Upper lobe of right lung (tissue), 1 donor: ENCODE measurements around the gene UBL5. TPM values are rescaled to one million over a fixed set of nuclear protein-coding genes. Genes with fewer than 3 reads are reported as not detected.

Experiments used
- ATAC-seq: fragments of 200-7000 bp; cut with Tn5 transposase; one replicate; pipeline ENCODE4 v1.9.1; 2020; ENCODE audit warnings: mild to moderate bottlenecking, moderate library complexity
- DNase-seq: peaks from one replicate; pipeline ENCODE4 v3.0.0-alpha.2; 2020
- H3K27ac ChIP-seq: fragments of 200-600 bp; one replicate; pipeline ENCODE4 v1.8.0; 2022
- H3K27me3 ChIP-seq: fragments of 200-600 bp; one replicate; pipeline ENCODE4 v1.8.0; 2022; ENCODE audit warnings: mild to moderate bottlenecking
- H3K36me3 ChIP-seq: fragments of 200-600 bp; one replicate; pipeline ENCODE4 v1.8.0; 2022
- H3K4me1 ChIP-seq: fragments of 200-600 bp; one replicate; pipeline ENCODE4 v1.8.0; 2022
- H3K4me3 ChIP-seq: fragments of 200-600 bp; one replicate; pipeline ENCODE4 v1.8.0; 2022; ENCODE audit warnings: mild to moderate bottlenecking
- H3K9me3 ChIP-seq: fragments of 200-600 bp; one replicate; pipeline ENCODE4 v1.8.0; 2022
- intact Hi-C: fragments of 100-400 bp; cut with DNase I; formaldehyde crosslinking; loops from one replicate; pipeline ENCODE4 v1.11.0; 2022
- total RNA-seq: library from RNA; stranded (reverse); fragmentation: NEBNext Ultra II Directional; extraction: Animal tissue kit (Norgen Biotek cat#: 25700); gene quantifications from one replicate; pipeline ENCODE4 v1.2.1, GENCODE V29; 2021
- TF ChIP-seq, protein P1 (sequence below): fragments of 200-600 bp; IDR thresholded peaks from one replicate; pipeline ENCODE4 v1.8.0; 2022; ENCODE audit warnings: antibody characterized with exemption
- donor health status: DM: no; HTN: yes; CAD: no; lungs with severe emphysema.

Gene UBL5
- total RNA-seq, 1 donor from 2014 or later = 220 TPM

DNA sequence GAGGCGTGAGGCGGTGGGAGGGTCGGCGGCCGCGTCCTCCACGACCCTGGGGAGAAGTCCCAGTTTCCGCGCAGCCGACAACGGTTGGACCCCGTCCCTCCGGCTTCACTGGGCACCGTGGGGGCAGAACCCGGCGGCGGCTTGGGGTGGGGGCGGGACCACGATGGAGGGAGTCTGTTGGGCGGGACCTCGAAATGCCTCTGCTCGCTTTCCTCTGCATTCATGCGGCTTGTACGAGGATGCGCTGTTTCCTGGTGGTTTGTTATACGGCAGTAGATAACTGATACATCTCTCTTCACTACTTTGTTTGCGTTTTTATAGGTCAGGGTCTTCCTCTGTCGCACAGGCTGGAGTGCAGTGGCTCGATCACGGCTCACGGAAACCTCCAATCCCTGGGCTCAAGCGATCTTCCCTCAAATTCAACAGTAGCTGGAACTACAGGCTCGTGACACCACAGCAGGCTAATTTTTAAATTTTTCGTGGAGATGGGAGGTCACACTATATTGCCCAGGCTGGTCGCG lies 34.6 kb upstream of the UBL5 start:
- peaks cover 5% of the 10 kb centered on the region for H3K4me1 ChIP-seq
- no peaks in the 10 kb centered on the region for H3K27me3 ChIP-seq
- intact Hi-C loops = no loop called here
- TF ChIP-seq, protein P1, sequence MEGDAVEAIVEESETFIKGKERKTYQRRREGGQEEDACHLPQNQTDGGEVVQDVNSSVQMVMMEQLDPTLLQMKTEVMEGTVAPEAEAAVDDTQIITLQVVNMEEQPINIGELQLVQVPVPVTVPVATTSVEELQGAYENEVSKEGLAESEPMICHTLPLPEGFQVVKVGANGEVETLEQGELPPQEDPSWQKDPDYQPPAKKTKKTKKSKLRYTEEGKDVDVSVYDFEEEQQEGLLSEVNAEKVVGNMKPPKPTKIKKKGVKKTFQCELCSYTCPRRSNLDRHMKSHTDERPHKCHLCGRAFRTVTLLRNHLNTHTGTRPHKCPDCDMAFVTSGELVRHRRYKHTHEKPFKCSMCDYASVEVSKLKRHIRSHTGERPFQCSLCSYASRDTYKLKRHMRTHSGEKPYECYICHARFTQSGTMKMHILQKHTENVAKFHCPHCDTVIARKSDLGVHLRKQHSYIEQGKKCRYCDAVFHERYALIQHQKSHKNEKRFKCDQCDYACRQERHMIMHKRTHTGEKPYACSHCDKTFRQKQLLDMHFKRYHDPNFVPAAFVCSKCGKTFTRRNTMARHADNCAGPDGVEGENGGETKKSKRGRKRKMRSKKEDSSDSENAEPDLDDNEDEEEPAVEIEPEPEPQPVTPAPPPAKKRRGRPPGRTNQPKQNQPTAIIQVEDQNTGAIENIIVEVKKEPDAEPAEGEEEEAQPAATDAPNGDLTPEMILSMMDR = no peak
- H3K36me3 ChIP-seq = no peaks in the 10 kb centered on the region
- no peaks in the 10 kb centered on the region for H3K9me3 ChIP-seq
- peak overlapping the region; percentile 67 for H3K27ac ChIP-seq
- DNase-seq (peak; percentile 86), ATAC-seq (peak; percentile 5)
- peak overlapping the region; percentile 56 for H3K4me3 ChIP-seq

DNA sequence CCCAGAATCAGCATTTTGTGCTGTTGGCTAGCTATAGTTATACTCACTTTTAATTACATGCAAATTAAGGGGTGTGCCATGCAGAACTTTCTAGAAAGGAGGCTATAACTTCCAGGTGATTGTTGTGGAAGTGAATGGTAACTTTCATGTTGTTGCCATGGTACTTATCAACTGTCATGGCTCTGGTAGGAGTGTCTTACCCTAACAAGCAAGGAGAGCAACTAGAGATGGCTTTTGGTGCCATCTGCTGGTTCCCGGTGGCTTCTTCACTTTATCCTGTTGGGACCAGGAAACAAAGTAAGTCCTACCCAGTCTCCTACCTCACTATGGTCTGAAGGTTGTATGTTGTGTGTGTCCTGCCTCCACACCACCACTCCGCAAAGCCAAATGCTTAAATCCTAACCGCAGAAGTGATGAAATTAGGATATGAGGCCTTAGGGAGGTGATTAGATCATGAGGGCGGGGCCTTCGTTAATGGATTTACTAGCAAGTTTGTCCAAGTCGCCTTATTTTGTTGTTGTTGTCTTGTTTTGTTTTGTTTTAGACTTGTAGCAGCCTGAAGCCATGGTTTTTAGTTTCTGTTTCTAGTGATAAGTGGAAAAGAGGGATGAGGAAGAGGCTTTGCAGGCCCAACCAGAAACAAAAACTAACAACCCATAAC lies 31.5 kb upstream of the UBL5 start:
- TF ChIP-seq, protein P1 = peak; percentile 81
- Histone ChIP-seq H3K4me3 (no peak overlapping the region), H3K36me3 (no peaks in the 10 kb centered on the region), H3K4me1 (no peaks in the 10 kb centered on the region), H3K9me3 (no peaks in the 10 kb centered on the region), H3K27ac (peak overlapping the region; percentile 66), H3K27me3 (no peaks in the 10 kb centered on the region)
- DNase-seq (peak; percentile 77), ATAC-seq (peak; percentile 50)
- intact Hi-C loops = no loop called here

DNA sequence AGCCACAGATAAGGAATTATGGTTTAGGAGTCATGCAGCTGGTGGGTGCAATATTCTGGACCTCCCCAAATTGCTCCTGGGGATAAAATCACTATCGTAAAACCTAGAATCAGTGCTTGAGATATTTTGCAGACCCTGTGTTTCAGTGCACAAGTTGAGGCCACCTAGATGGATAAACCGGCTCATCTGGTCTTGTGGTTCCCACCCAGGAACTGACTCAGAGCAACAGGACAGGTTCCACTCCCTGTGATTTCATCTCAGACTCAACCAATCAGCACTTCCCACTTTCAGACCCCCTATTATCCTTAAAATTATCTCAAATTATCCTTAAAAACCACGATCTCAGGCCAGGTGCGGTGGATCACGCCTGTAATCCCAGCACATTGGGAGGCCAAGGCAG lies 29.8 kb upstream of the UBL5 start:
- Histone ChIP-seq H3K36me3 (no peaks in the 10 kb centered on the region), H3K4me1 (no peaks in the 10 kb centered on the region), H3K27ac (no peak overlapping the region), H3K4me3 (no peak overlapping the region), H3K9me3 (no peaks in the 10 kb centered on the region), H3K27me3 (no peaks in the 10 kb centered on the region)
- DNase-seq = no peak
- ATAC-seq = no peak
- intact Hi-C loops = no loop called here
- TF ChIP-seq, protein P1 = no peak

DNA sequence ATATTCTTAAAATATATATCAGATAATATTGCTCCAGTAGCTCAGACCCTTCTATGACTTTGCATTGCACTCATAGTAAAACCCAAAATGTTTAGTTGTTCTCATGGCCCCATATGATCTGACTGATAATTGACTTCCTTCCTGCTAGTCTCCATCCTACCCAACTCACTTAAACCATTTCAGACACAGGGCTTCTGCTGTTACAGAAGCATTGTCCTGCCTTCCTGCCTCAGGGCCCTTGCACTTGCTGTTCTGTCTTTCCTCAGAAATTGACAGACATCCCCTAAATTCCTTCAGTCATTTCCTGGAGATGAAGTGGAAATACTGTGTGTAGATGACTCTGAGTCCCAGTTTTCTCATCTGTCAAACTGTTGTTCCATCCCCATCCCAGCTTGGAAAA lies 28.6 kb upstream of the UBL5 start:
- ATAC-seq (no peak), DNase-seq (no peak)
- TF ChIP-seq, protein P1 = no peak
- no peak overlapping the region for H3K4me3 ChIP-seq
- H3K36me3 ChIP-seq = no peaks in the 10 kb centered on the region
- no peaks in the 10 kb centered on the region for H3K9me3 ChIP-seq
- no peaks in the 10 kb centered on the region for H3K4me1 ChIP-seq
- H3K27me3 ChIP-seq = no peaks in the 10 kb centered on the region
- intact Hi-C loops = no loop called here
- no peak overlapping the region for H3K27ac ChIP-seq

DNA sequence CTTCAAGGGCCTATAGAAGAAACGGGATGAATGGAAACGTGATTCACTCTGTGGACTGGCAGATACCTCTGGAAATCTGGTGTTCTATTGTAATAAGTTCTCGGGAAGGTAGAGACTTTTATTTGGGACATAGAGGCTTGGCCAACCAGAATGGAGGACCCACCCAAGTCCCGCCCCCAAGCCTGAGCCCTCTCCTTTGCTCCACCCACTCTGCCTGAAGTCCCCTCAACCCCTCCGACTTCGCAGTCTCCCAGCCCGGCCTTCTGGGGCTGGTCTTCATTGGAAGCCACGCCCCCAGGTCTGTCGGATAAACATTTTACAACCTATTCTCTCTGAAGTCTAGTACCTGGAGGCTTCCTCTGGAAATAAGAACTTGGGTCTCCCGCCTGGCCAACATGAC lies 25.7 kb upstream of the UBL5 start:
- DNase-seq (no peak), ATAC-seq (no peak)
- TF ChIP-seq, protein P1 = no peak
- no peak overlapping the region for H3K27ac ChIP-seq
- no peaks in the 10 kb centered on the region for H3K36me3 ChIP-seq
- intact Hi-C loops = loop anchor here (10.0 kb wide), 1 partner anchor 177 kb away; the partner anchor contains the start of gene ZNF561
- H3K4me3 ChIP-seq = no peak overlapping the region
- H3K27me3 ChIP-seq = no peaks in the 10 kb centered on the region
- H3K9me3 ChIP-seq = no peaks in the 10 kb centered on the region
- no peaks in the 10 kb centered on the region for H3K4me1 ChIP-seq
